IMR-90 (cell line): ENCODE data around the gene MAPK11.

ENCODE experiments used
- BHLHE40 ChIP-seq: fragments of 150-350 bp; IDR thresholded peaks from 2 replicates; pipeline ENCODE4 v1.6.1; 2016; ENCODE audit warnings: mild to moderate bottlenecking, low read depth, low read length
- CEBPB ChIP-seq: IDR thresholded peaks from 2 replicates; pipeline ENCODE4 v1.6.1; 2012; ENCODE audit warnings: low read depth, low read length, improper control_type of control experiment
- CTCF ChIP-seq: conservative IDR thresholded peaks from 2 replicates; pipeline ENCODE4 v1.5.1; 2012; ENCODE audit warnings: mild to moderate bottlenecking, low read depth, low read length, improper control_type of control experiment
- ELK1 ChIP-seq: fragments of 150-350 bp; IDR thresholded peaks from 2 replicates; pipeline ENCODE4 v1.6.1; 2016; ENCODE audit warnings: low read depth, mild to moderate bottlenecking, low read length, moderate library complexity, borderline replicate concordance
- MAFK ChIP-seq: IDR thresholded peaks from 2 replicates; pipeline ENCODE4 v1.6.1; 2012; ENCODE audit warnings: low read depth, low read length, improper control_type of control experiment
- MAZ ChIP-seq: IDR thresholded peaks from 2 replicates; pipeline ENCODE4 v1.6.1; 2012; ENCODE audit warnings: low read depth, mild to moderate bottlenecking, low read length, improper control_type of control experiment, moderate library complexity, borderline replicate concordance
- POLR2A ChIP-seq: IDR thresholded peaks from 2 replicates; pipeline ENCODE4 v1.6.1; 2012; ENCODE audit warnings: mild to moderate bottlenecking, low read depth, low read length
- RCOR1 ChIP-seq: IDR thresholded peaks from 2 replicates; pipeline ENCODE4 v1.6.1; 2012; ENCODE audit warnings: mild to moderate bottlenecking, low read length, improper control_type of control experiment; ENCODE audit not compliant: insufficient replicate concordance
- SMC3 ChIP-seq: fragments of 150-350 bp; IDR thresholded peaks from 2 replicates; pipeline ENCODE4 v1.6.1; 2016; ENCODE audit warnings: low read depth, mild to moderate bottlenecking, antibody characterized with exemption, low read length, moderate library complexity
- USF2 ChIP-seq: fragments of 150-350 bp; IDR thresholded peaks from 2 replicates; pipeline ENCODE4 v1.6.1; 2017; ENCODE audit warnings: mild to moderate bottlenecking, antibody characterized with exemption, low read length, low read depth

- TF ChIP-seq MAFK, result no peak
- no peak for TF ChIP-seq POLR2A
- no peak for TF ChIP-seq BHLHE40
- no peak for TF ChIP-seq CTCF
- TF ChIP-seq CEBPB, result no peak
- TF ChIP-seq MAZ, result no peak
- no peak for TF ChIP-seq ELK1
- TF ChIP-seq SMC3, result no peak
- no peak for TF ChIP-seq USF2
- no peak for TF ChIP-seq RCOR1
Measured at GRCh38 chr22:50222508-50222907, 47.7 kb downstream of the MAPK11 start.
